Measurements from ENCODE around the gene FFAR1.

FFAR1 gene

DNA sequence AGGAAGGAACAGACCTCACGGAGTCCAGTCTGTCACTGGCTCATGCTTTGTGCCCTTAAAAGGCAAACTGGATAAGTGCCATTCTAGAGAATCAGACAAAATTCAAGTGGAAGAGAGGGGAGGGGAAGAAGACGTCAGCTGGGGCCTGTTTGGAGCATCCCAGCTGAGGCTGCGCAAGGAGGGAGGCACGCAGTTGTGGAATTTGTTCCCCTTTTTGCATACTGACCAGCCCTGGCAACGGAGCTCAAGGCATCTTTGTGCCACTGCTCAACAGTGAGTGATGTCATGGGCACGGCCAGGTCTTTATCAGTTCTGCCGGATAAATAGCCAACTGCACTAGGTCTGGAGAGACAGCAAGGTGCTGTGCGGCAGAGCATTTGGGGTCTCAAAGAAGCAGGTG, 23.0 kb downstream of the FFAR1 start, which contains the start of gene GPR42:
Gene GPR42, plus strand, starts transcription at position 347 of the 400 bp plus-strand sequence. CDS start 292 bp downstream, outside the sequence.
- TF ChIP-seq TAF1 (IDR thresholded peaks at IDR 0.05; ENCODE audit: borderline replicate concordance, insufficient read depth, low read length) (no peak), POLR2AphosphoS5 (IDR thresholded peaks at IDR 0.05; ENCODE audit: low read depth, low read length) (no peak), FOXP2 (optimal IDR thresholded peaks at IDR 0.05; ENCODE audit: borderline replicate concordance, extremely low read depth, extremely low read length, insufficient read depth) (no peak), SIN3A (IDR thresholded peaks at IDR 0.05; ENCODE audit: borderline replicate concordance, insufficient read depth, low read length) (no peak)
- TF ChIP-seq, protein P1, sequence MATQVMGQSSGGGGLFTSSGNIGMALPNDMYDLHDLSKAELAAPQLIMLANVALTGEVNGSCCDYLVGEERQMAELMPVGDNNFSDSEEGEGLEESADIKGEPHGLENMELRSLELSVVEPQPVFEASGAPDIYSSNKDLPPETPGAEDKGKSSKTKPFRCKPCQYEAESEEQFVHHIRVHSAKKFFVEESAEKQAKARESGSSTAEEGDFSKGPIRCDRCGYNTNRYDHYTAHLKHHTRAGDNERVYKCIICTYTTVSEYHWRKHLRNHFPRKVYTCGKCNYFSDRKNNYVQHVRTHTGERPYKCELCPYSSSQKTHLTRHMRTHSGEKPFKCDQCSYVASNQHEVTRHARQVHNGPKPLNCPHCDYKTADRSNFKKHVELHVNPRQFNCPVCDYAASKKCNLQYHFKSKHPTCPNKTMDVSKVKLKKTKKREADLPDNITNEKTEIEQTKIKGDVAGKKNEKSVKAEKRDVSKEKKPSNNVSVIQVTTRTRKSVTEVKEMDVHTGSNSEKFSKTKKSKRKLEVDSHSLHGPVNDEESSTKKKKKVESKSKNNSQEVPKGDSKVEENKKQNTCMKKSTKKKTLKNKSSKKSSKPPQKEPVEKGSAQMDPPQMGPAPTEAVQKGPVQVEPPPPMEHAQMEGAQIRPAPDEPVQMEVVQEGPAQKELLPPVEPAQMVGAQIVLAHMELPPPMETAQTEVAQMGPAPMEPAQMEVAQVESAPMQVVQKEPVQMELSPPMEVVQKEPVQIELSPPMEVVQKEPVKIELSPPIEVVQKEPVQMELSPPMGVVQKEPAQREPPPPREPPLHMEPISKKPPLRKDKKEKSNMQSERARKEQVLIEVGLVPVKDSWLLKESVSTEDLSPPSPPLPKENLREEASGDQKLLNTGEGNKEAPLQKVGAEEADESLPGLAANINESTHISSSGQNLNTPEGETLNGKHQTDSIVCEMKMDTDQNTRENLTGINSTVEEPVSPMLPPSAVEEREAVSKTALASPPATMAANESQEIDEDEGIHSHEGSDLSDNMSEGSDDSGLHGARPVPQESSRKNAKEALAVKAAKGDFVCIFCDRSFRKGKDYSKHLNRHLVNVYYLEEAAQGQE (IDR thresholded peaks at IDR 0.05; ENCODE audit: insufficient read depth in 1 of 2, low read depth in 2 of 2, low read length in 2 of 2): no peak

DNA sequence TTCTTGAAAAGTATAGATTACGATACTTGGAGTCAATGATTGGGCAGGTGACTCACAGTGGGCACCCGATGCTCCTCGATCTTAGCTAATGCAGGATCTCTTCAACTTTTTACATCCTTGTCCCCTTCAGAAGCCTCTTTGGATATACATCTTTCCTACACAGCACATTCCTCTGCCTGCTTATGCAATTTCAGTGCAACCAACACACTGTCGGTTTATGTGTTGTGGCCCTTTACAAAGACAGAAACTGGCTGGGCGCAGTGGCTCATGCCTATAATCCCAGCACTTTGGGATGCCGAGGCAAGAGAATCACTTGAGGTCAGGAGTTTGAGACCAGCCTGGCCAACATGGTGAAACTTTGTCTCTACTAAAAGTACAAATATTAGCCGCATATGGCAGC, 25.8 kb downstream of the FFAR1 start:
- TF ChIP-seq, protein P1 (IDR thresholded peaks at IDR 0.05; ENCODE audit: insufficient read depth in 1 of 2, low read depth in 2 of 2, low read length in 2 of 2): no peak
- TF ChIP-seq SIN3A (IDR thresholded peaks at IDR 0.05; ENCODE audit: borderline replicate concordance, insufficient read depth, low read length): no peak
- TF ChIP-seq TAF1 (IDR thresholded peaks at IDR 0.05; ENCODE audit: borderline replicate concordance, insufficient read depth, low read length): no peak
- TF ChIP-seq FOXP2 (optimal IDR thresholded peaks at IDR 0.05; ENCODE audit: borderline replicate concordance, extremely low read depth, extremely low read length, insufficient read depth): no peak
- TF ChIP-seq POLR2AphosphoS5 (IDR thresholded peaks at IDR 0.05; ENCODE audit: low read depth, low read length): no peak

DNA sequence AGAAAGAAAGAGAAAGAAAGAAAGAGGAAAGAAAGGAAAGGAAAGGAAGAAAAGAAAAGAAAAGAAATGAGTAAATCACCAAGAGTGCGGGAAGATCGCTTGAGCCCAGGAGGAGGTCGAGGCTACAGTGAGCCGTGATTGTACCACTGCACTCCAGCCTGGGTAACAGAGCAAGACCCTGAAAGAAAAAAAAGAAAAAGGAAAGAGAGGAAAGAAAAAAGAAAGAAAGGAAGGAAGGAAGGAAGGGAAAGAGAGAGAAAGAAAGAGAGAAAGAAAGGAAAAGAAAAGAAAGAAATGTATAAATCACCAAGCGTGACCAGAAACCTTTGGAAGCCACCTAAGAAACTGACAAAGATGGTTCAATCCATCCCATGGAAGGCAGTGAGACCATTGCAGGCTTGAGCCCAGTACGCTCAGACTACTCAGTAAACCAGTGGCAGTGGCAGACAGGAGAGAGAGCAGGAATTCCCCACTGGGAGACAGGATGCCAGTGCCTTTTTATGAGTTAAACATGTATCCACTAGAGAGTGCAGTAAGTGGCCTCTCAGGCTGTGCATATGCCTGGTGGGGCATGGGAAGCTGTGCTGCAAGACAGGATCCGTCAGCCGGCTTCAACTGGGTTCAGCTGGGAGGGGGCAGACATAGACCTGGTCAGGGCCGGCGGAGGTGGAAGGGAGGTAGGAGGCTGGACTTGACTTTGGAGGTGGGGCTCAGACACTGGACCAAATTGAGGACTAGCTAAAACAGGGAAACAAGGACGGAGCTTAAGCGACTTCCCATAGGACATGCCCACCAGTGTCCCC, 28.0 kb downstream of the FFAR1 start:
- TF ChIP-seq TAF1 (IDR thresholded peaks at IDR 0.05; ENCODE audit: borderline replicate concordance, insufficient read depth, low read length) (no peak), POLR2AphosphoS5 (IDR thresholded peaks at IDR 0.05; ENCODE audit: low read depth, low read length) (no peak), FOXP2 (optimal IDR thresholded peaks at IDR 0.05; ENCODE audit: borderline replicate concordance, extremely low read depth, extremely low read length, insufficient read depth) (no peak), SIN3A (IDR thresholded peaks at IDR 0.05; ENCODE audit: borderline replicate concordance, insufficient read depth, low read length) (no peak)
- TF ChIP-seq, protein P1 (IDR thresholded peaks at IDR 0.05; ENCODE audit: insufficient read depth in 1 of 2, low read depth in 2 of 2, low read length in 2 of 2): no peak

DNA sequence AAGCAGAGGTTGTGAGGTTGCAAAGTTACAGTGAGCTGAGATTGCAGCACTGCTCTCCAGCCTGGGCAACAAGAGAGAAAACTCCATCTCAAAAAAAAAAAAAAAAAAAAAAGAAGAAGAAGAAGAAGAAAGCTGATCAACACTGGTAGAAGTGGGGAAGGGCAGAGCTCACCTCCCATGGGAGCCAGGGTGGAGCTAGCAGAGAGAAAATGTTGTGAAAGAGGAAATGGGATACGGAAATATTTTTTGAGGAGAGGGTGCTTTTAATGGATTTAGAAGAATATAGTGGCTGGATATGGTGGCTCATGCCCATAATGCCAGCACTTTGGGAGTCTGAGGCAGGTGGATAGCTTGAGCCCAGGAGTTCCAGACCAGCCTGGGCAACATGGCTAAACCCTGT, 30.0 kb downstream of the FFAR1 start:
- TF ChIP-seq, protein P1 (IDR thresholded peaks at IDR 0.05; ENCODE audit: insufficient read depth in 1 of 2, low read depth in 2 of 2, low read length in 2 of 2): no peak
- TF ChIP-seq FOXP2 (optimal IDR thresholded peaks at IDR 0.05; ENCODE audit: borderline replicate concordance, extremely low read depth, extremely low read length, insufficient read depth) (no peak), TAF1 (IDR thresholded peaks at IDR 0.05; ENCODE audit: borderline replicate concordance, insufficient read depth, low read length) (no peak), POLR2AphosphoS5 (IDR thresholded peaks at IDR 0.05; ENCODE audit: low read depth, low read length) (no peak), SIN3A (IDR thresholded peaks at IDR 0.05; ENCODE audit: borderline replicate concordance, insufficient read depth, low read length) (no peak)
